ENCODE measurements around the gene ADORA1.

GRCh38 chr1:203216274-203217138 is 89.0 kb downstream of the ADORA1 start:
- no peak for TF ChIP-seq POLR2A (IDR thresholded peaks at IDR 0.05)
- TF ChIP-seq, protein P1, sequence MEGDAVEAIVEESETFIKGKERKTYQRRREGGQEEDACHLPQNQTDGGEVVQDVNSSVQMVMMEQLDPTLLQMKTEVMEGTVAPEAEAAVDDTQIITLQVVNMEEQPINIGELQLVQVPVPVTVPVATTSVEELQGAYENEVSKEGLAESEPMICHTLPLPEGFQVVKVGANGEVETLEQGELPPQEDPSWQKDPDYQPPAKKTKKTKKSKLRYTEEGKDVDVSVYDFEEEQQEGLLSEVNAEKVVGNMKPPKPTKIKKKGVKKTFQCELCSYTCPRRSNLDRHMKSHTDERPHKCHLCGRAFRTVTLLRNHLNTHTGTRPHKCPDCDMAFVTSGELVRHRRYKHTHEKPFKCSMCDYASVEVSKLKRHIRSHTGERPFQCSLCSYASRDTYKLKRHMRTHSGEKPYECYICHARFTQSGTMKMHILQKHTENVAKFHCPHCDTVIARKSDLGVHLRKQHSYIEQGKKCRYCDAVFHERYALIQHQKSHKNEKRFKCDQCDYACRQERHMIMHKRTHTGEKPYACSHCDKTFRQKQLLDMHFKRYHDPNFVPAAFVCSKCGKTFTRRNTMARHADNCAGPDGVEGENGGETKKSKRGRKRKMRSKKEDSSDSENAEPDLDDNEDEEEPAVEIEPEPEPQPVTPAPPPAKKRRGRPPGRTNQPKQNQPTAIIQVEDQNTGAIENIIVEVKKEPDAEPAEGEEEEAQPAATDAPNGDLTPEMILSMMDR (IDR thresholded peaks at IDR 0.05): peak; percentile 66 to 84 (median 70)

Data from esophagus squamous epithelium (tissue), 4 donors.